WTC11 (cell line): ENCODE measurements around the gene RAI1. TPM values are rescaled to one million over a fixed set of nuclear protein-coding genes. Genes with fewer than 3 reads are reported as not detected.

Experiments used
- ATAC-seq: fragments of 200-7000 bp; cut with Tn5 transposase; 2 replicates; pipeline ENCODE4 v1.10.0; 2021; ENCODE audit warnings: mild to moderate bottlenecking, moderate library complexity
- CTCF ChIA-PET: fragments of 300-600 bp; sonication (Branson Sonifier 250); formaldehyde crosslinking; loops from one replicate; lab custom pipeline; 2021; ENCODE audit warnings: antibody characterized with exemption; lab: Charles Lee
- POLR2A ChIA-PET: fragments of 350-600 bp; sonication (Branson Sonifier 250); formaldehyde crosslinking; loops from one replicate; lab custom pipeline; 2021; ENCODE audit warnings: antibody characterized with exemption; lab: Charles Lee
- DNase-seq: peaks from one replicate; pipeline ENCODE4 v3.0.0; 2021; ENCODE audit warnings: low spot score
- H3K27ac Mint-ChIP-seq: 2 replicates; pipeline ENCODE4 v1.8.0; 2021; ENCODE audit warnings: mixed read lengths
- H3K27me3 Mint-ChIP-seq: 2 replicates; pipeline ENCODE4 v1.8.0; 2021; ENCODE audit warnings: low read depth, mild to moderate bottlenecking, moderate library complexity, mixed read lengths
- H3K36me3 Mint-ChIP-seq: 2 replicates; pipeline ENCODE4 v1.8.0; 2021; ENCODE audit warnings: mixed read lengths
- H3K4me1 Mint-ChIP-seq: 2 replicates; pipeline ENCODE4 v1.8.0; 2022; ENCODE audit warnings: mixed read lengths
- H3K4me3 Mint-ChIP-seq: 2 replicates; pipeline ENCODE4 v1.8.0; 2021; ENCODE audit warnings: mild to moderate bottlenecking, moderate library complexity, mixed read lengths
- H3K9me3 Mint-ChIP-seq: 2 replicates; pipeline ENCODE4 v1.8.0; 2021; ENCODE audit warnings: mixed read lengths
- ARID4B ChIP-seq: sonication (generic); formaldehyde crosslinking; IDR thresholded peaks from 2 replicates; pipeline ENCODE4 v1.8.0; 2023; ENCODE audit warnings: missing genetic modification reagents, mild to moderate bottlenecking, borderline replicate concordance
- CBFB ChIP-seq: sonication (generic); formaldehyde crosslinking; IDR thresholded peaks from 2 replicates; pipeline ENCODE4 v1.8.1; 2022; ENCODE audit warnings: mild to moderate bottlenecking, low read depth, missing genetic modification reagents
- CREB1 ChIP-seq: sonication (generic); formaldehyde crosslinking; IDR thresholded peaks from 2 replicates; pipeline ENCODE4 v1.8.0; 2023; ENCODE audit warnings: mild to moderate bottlenecking, missing genetic modification reagents
- EMX1 ChIP-seq: fragments of 250-450 bp; sonication (Bioruptor Pico); IDR thresholded peaks from 2 replicates; pipeline ENCODE4 v1.8.0; 2021; ENCODE audit warnings: mild to moderate bottlenecking
- IRF1 ChIP-seq: sonication (generic); formaldehyde crosslinking; IDR thresholded peaks from 2 replicates; pipeline ENCODE4 v1.8.0; 2023; ENCODE audit warnings: missing genetic modification reagents
- JAZF1 ChIP-seq: fragments of 250-450 bp; sonication (Bioruptor Pico); IDR thresholded peaks from 2 replicates; pipeline ENCODE4 v1.9.0; 2021; ENCODE audit warnings: moderate library complexity, mild to moderate bottlenecking, inconsistent platforms
- JUN ChIP-seq: sonication (generic); formaldehyde crosslinking; IDR thresholded peaks from 2 replicates; pipeline ENCODE4 v1.8.0; 2023; ENCODE audit warnings: mild to moderate bottlenecking, missing genetic modification reagents
- KAT7 ChIP-seq: sonication (generic); formaldehyde crosslinking; IDR thresholded peaks from 2 replicates; pipeline ENCODE4 v1.8.1; 2023; ENCODE audit warnings: missing genetic modification reagents, mild to moderate bottlenecking, borderline replicate concordance
- NFATC4 ChIP-seq: fragments of 250-450 bp; sonication (Bioruptor Pico); IDR thresholded peaks from 2 replicates; pipeline ENCODE4 v1.9.0; 2021; ENCODE audit warnings: mild to moderate bottlenecking
- NFYB ChIP-seq: sonication (generic); formaldehyde crosslinking; conservative IDR thresholded peaks from 2 replicates; pipeline ENCODE4 v1.8.0; 2022; ENCODE audit warnings: low read depth, missing genetic modification reagents
- PRRX2 ChIP-seq: fragments of 250-450 bp; sonication (Bioruptor Pico); IDR thresholded peaks from 2 replicates; pipeline ENCODE4 v1.8.0; 2021; ENCODE audit warnings: mild to moderate bottlenecking
- ZNF121 ChIP-seq: sonication (generic); formaldehyde crosslinking; IDR thresholded peaks from 2 replicates; pipeline ENCODE4 v1.8.0; 2023; ENCODE audit warnings: missing genetic modification reagents
- ZNF396 ChIP-seq: fragments of 250-450 bp; sonication (Bioruptor Pico); IDR thresholded peaks from 2 replicates; pipeline ENCODE4 v1.8.0; 2021; ENCODE audit warnings: mild to moderate bottlenecking, moderate library complexity, borderline replicate concordance
- total RNA-seq: library from RNA; stranded (reverse); gene quantifications from 3 replicates; pipeline ENCODE4 v1.2.3, GENCODE V29; 2021
- TF ChIP-seq, protein P1 (sequence below): sonication (generic); formaldehyde crosslinking; IDR thresholded peaks from 2 replicates; pipeline ENCODE4 v1.8.1; 2023; ENCODE audit warnings: mild to moderate bottlenecking, missing genetic modification reagents, borderline replicate concordance
- TF ChIP-seq, protein P2 (sequence below): sonication (generic); formaldehyde crosslinking; IDR thresholded peaks from 2 replicates; pipeline ENCODE4 v1.8.1; 2022; ENCODE audit warnings: missing genetic modification reagents, borderline replicate concordance
- TF ChIP-seq, protein P3 (sequence below): sonication (generic); formaldehyde crosslinking; conservative IDR thresholded peaks from 2 replicates; pipeline ENCODE4 v1.8.1; 2023; ENCODE audit warnings: mild to moderate bottlenecking, low read depth, missing genetic modification reagents, moderate library complexity

The RAI1 gene
- total RNA-seq, 1 experiment from 2014 or later, result 12.7 TPM

DNA sequence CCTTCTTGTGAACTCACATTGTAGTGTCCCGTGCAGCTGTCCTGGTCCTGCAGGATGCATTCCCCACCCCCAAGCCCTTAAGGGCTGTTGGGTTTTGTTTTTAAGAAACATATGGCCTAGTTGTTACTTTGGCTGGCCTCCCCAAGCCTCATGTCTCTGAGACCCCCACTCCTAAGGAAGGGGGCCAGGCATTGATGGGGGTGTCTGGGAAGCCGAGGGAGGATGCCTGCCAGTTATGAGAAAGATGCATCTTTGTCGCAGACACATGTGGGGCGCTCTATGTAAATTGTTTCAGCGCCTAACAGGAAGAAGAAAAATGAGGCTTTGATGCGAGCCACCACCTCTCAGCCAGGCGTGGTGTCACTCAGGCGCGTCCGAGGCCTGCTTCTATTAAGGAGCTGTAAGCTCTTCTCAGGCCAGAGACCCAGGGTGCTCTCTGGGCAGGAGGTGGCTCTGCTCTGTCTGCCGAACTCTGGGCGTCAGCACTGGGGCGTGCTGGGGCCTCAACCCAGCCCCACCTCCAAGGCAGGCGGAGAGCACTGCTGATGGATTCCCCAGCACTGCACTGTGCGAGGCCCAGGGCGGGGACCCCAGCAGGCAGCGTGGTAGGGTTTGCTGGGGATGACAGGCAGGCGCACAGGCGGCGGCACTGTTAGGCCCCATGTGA, 85.0 kb downstream of the RAI1 start (continued):
- TF ChIP-seq NFATC4 (CRISPR knock-in tag) (no peak), ARID4B (no peak), PRRX2 (CRISPR knock-in tag) (no peak)
- TF ChIP-seq, protein P1, sequence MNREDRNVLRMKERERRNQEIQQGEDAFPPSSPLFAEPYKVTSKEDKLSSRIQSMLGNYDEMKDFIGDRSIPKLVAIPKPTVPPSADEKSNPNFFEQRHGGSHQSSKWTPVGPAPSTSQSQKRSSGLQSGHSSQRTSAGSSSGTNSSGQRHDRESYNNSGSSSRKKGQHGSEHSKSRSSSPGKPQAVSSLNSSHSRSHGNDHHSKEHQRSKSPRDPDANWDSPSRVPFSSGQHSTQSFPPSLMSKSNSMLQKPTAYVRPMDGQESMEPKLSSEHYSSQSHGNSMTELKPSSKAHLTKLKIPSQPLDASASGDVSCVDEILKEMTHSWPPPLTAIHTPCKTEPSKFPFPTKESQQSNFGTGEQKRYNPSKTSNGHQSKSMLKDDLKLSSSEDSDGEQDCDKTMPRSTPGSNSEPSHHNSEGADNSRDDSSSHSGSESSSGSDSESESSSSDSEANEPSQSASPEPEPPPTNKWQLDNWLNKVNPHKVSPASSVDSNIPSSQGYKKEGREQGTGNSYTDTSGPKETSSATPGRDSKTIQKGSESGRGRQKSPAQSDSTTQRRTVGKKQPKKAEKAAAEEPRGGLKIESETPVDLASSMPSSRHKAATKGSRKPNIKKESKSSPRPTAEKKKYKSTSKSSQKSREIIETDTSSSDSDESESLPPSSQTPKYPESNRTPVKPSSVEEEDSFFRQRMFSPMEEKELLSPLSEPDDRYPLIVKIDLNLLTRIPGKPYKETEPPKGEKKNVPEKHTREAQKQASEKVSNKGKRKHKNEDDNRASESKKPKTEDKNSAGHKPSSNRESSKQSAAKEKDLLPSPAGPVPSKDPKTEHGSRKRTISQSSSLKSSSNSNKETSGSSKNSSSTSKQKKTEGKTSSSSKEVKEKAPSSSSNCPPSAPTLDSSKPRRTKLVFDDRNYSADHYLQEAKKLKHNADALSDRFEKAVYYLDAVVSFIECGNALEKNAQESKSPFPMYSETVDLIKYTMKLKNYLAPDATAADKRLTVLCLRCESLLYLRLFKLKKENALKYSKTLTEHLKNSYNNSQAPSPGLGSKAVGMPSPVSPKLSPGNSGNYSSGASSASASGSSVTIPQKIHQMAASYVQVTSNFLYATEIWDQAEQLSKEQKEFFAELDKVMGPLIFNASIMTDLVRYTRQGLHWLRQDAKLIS (CRISPR knock-in tag), result no peak

GRCh38 chr17:17766744-17767120, 85.5 kb downstream of the RAI1 start:
- POLR2A ChIA-PET, result interaction anchor here (0.6 kb wide), 1 partner anchor 8 kb away, joined by 3 read pairs; no protein-coding TSS in a partner anchor
- no peak overlapping the region for H3K4me3 Mint-ChIP-seq
- no peaks in the 10 kb centered on the region for H3K9me3 Mint-ChIP-seq
- no peak overlapping the region for H3K27ac Mint-ChIP-seq
- no peaks in the 10 kb centered on the region; the same call in none of the 2 replicates for H3K27me3 Mint-ChIP-seq
- DNase-seq (no peak), ATAC-seq (no peak)
- H3K36me3 Mint-ChIP-seq, result no peaks in the 10 kb centered on the region
- CTCF ChIA-PET, result interaction anchor here (0.7 to 1.2 kb wide), 2 partner anchors 8 to 98 kb away, joined by 3 to 4 read pairs; no protein-coding TSS in a partner anchor
- no peak for TF ChIP-seq NFYB (CRISPR knock-in tag)
- TF ChIP-seq, protein P2, sequence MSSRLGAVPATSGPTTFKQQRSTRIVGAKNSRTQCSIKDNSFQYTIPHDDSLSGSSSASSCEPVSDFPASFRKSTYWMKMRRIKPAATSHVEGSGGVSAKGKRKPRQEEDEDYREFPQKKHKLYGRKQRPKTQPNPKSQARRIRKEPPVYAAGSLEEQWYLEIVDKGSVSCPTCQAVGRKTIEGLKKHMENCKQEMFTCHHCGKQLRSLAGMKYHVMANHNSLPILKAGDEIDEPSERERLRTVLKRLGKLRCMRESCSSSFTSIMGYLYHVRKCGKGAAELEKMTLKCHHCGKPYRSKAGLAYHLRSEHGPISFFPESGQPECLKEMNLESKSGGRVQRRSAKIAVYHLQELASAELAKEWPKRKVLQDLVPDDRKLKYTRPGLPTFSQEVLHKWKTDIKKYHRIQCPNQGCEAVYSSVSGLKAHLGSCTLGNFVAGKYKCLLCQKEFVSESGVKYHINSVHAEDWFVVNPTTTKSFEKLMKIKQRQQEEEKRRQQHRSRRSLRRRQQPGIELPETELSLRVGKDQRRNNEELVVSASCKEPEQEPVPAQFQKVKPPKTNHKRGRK (CRISPR knock-in tag), result no peak
- no peak for TF ChIP-seq JUN (CRISPR knock-in tag)
- TF ChIP-seq KAT7 (CRISPR knock-in tag), result no peak
- TF ChIP-seq, protein P3, sequence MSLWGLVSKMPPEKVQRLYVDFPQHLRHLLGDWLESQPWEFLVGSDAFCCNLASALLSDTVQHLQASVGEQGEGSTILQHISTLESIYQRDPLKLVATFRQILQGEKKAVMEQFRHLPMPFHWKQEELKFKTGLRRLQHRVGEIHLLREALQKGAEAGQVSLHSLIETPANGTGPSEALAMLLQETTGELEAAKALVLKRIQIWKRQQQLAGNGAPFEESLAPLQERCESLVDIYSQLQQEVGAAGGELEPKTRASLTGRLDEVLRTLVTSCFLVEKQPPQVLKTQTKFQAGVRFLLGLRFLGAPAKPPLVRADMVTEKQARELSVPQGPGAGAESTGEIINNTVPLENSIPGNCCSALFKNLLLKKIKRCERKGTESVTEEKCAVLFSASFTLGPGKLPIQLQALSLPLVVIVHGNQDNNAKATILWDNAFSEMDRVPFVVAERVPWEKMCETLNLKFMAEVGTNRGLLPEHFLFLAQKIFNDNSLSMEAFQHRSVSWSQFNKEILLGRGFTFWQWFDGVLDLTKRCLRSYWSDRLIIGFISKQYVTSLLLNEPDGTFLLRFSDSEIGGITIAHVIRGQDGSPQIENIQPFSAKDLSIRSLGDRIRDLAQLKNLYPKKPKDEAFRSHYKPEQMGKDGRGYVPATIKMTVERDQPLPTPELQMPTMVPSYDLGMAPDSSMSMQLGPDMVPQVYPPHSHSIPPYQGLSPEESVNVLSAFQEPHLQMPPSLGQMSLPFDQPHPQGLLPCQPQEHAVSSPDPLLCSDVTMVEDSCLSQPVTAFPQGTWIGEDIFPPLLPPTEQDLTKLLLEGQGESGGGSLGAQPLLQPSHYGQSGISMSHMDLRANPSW (CRISPR knock-in tag), result no peak
- no peak for TF ChIP-seq ARID4B
- TF ChIP-seq JAZF1 (CRISPR knock-in tag), result no peak
- TF ChIP-seq CREB1, result no peak
- TF ChIP-seq IRF1, result no peak
- no peak for TF ChIP-seq ZNF121 (CRISPR knock-in tag)
- no peak for TF ChIP-seq CBFB (CRISPR knock-in tag)
- no peak for TF ChIP-seq EMX1 (CRISPR knock-in tag)
- TF ChIP-seq ZNF396 (CRISPR knock-in tag), result no peak
- peaks cover 23% of the 10 kb centered on the region for H3K4me1 Mint-ChIP-seq
